HG03196 (cell line): ENCODE data around the gene BIRC5.
"Not testable (repeated sequence)": the region's sequence is repeated elsewhere in the genome, so short reads cannot be mapped to it uniquely, and the experiment has no call there.

ENCODE experiments used
- ATAC-seq: cut with Tn5 transposase; IDR thresholded peaks from one replicate; pipeline ENCODE4 v1.9.1; 2021; ENCODE audit not compliant: unreplicated experiment

The BIRC5 gene

GRCh38 chr17:78224231-78225087 lies 10.4 kb downstream of the BIRC5 start:
- no peak for ATAC-seq

GRCh38 chr17:78225088-78225865 lies 11.2 kb downstream of the BIRC5 start:
- no peak for ATAC-seq

GRCh38 chr17:78226055-78226758 lies 12.2 kb downstream of the BIRC5 start:
- ATAC-seq: no peak

- no peak for ATAC-seq
These were observed 12.9 kb downstream of the BIRC5 start for GRCh38 chr17:78226759-78227454.

GRCh38 chr17:78227455-78227916 lies 13.4 kb downstream of the BIRC5 start:
- no peak for ATAC-seq

GRCh38 chr17:78228176-78228575 lies 14.1 kb downstream of the BIRC5 start:
- ATAC-seq: no peak

- no peak for ATAC-seq
These were observed 16.4 kb downstream of the BIRC5 start for GRCh38 chr17:78230252-78230962.

GRCh38 chr17:78230996-78231935 lies 17.2 kb downstream of the BIRC5 start, which contains the start of gene TMEM235:
TSS of gene TMEM235 (plus strand) at chr17:78231631. CDS start at chr17:78232024, 393 bp downstream.
- no peak for ATAC-seq

- ATAC-seq: no peak
These were observed 18.2 kb downstream of the BIRC5 start for GRCh38 chr17:78231991-78232858.

- no peak for ATAC-seq
These were observed 18.8 kb downstream of the BIRC5 start for GRCh38 chr17:78232859-78233173.

- no peak for ATAC-seq
These were observed 19.6 kb downstream of the BIRC5 start for GRCh38 chr17:78233678-78234077.

GRCh38 chr17:78234261-78234865 lies 20.3 kb downstream of the BIRC5 start:
- ATAC-seq: no peak

GRCh38 chr17:78235022-78235421 lies 21.0 kb downstream of the BIRC5 start:
- ATAC-seq: not testable (repeated sequence)

GRCh38 chr17:78235885-78236284 lies 21.8 kb downstream of the BIRC5 start:
- no peak for ATAC-seq

GRCh38 chr17:78236362-78237127 lies 22.5 kb downstream of the BIRC5 start:
- no peak for ATAC-seq

GRCh38 chr17:78237401-78238012 lies 23.5 kb downstream of the BIRC5 start:
- ATAC-seq: no peak
